ENCODE measurements around the gene LRR1.
A peak's percentile ranks its signal among the peaks of the same experiment; 100 is the strongest.
"Not testable (repeated sequence)": the region's sequence is repeated elsewhere in the genome, so short reads cannot be mapped to it uniquely, and the experiment has no call there.

The LRR1 gene

DNA sequence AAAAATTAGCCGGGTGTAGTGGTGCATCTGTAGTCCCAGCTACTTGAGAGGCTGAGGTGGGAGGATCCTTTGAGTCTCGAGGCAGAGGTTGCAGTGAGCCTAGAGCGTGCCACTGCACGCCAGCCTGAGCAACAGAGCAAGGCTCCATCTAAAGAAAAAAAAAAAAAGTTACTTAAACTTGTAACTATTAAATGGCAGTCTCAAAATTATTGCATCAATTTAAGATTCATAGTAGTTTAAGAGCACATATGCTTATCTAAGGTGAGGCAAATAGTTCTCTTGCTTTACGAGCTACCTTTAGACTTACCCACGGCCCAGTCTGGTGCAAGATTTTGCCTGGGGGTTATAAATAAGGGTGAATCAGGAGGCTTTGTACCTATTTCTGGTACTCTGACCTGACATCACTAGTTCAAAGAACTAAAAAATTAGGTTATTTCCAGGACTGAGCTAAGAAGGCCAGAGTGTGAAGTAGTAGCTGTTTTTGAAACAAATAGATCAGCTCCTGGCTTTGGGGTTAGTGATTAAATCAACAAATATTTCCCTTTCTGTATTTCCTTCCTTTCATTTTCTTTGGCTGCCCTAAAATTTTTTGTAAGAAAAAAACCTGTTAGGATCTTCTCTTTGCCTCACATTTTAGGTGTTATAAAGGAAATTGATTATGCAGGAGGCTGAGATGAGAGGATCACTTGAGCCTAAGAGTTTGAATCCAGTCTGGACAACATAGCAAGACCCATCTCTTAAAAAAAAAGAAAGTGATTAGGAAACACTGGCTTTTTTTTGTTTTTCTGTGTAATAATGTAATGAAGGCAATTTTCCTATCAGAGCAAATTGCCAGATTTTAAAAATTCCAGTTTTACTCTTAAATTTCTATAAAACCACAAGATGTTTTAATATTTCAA, 25.4 kb downstream of the LRR1 start:
- Mint-ChIP-seq H3K9me3 (no peaks in the 10 kb centered on the region), H3K27ac (peak overlapping the region; percentile 89 to 100), H3K36me3 (ENCODE audit: insufficient read depth) (peaks cover 55% of the 10 kb centered on the region), H3K4me1 (ENCODE audit: low read depth in 2 of 2) (peaks cover 11 to 28% of the 10 kb centered on the region in 2 donors), H3K4me3 (peak overlapping the region; percentile 98), H3K27me3 (no peaks in the 10 kb centered on the region)
- ATAC-seq (replicated peaks): peak; percentile 14
- DNase-seq: peak in 1 of 3 experiments; percentile 9

DNA sequence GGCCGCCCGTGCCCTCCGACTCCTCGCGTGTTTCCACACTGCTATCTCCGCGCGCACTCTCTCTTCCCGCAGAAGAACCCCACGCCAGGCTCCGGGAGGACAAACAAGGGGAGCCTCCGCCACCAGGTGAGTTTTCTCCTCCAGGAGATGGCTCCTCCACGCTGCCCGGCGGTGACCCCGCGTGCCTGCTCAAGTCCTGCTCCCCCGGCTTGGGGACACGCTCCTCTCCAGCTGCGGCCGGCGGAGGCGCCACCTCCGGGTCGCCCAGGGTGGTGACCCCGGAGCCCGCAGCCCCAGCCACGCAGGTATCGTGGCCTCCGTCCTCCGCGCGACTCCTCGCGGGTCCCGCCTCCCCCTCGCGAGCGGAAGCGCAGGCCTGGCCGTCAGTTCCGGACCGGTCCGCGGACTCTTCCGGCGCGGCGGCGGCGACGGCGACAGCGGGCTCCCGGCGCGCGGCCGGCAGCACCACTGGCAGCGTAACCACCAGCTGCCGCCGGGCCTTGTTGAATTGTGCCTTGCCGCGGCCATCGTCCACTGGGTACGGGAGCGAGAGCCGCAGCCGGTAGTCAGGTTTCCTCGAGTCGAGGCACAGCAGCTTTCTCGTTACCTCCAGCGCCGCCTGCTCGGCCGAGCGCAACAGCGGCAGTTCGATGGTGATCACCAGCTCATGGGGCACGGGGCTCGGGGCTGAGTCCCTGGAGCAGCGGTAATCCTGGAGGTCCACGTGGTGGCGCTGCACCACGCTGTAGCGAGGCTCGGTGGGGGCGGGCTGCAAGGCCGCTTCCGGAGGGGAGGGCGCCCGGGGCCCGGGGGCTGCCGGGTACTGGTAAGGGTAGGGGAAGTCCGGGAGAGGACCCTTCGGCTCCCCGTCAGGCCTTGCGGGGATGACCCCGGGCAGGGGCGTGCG, 35.2 kb downstream of the LRR1 start:
- ATAC-seq (replicated peaks): peak; percentile 75

DNA sequence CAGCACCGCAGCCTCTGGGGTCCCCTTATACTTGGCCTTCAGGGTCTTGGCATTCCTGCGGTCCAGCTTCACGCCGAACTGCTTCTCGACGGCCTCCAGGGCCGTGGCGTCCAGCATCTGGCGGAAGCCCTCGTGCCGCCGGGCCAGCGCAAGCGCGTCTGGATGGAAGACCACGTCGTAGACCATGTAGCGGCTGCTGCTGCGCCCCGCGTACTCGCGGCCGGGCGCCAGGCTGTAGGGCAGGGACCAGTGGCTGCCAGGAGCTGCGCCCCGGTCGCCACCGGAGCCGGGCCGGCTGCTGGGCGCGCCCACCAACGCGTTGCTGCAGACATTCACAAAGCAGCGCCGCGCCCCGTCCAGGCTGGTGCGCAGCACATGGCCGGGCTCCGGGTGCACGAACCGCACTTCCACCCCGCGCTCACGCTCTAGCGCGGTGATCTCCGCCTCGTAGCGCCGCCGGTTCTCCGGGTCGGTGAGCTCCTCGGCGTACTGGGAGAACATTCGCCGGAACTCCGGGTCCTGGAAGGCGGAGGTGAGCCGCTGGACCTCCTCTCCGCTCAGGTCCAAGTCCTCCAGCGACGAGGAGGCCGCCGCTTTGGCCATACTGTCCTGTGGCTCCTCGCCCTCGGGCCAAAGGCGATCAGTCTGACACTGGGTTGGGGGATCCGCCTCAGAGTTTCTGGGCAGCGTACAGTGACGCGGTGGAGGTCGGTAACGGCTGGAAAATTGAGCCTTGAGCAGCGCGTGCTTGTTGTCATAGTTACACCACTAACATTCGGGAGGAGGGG, 36.0 kb downstream of the LRR1 start, which contains the start of gene DNAAF2:
Gene DNAAF2, minus strand, starts transcription at position 698 of the 788 bp plus-strand sequence. Its CDS starts 95 bp downstream, at position 603.
- H3K4me1 Mint-ChIP-seq (ENCODE audit: low read depth in 2 of 2): peaks cover 36 to 49% of the 10 kb centered on the region in 2 donors
- no peaks in the 10 kb centered on the region for H3K9me3 Mint-ChIP-seq
- H3K4me3 Mint-ChIP-seq: peak within 1 kb of the TSS; percentile 95 to 99
- no peaks in the 10 kb centered on the region for H3K27me3 Mint-ChIP-seq
- H3K27ac Mint-ChIP-seq: peak within 1 kb of the TSS; percentile 99
- peak; percentile 63 to 72 (median 65) for DNase-seq
- ATAC-seq (replicated peaks): peak; percentile 47
- peaks cover 56% of the 10 kb centered on the region for H3K36me3 Mint-ChIP-seq (ENCODE audit: insufficient read depth)

More for the DNA sequence above, 35.2 kb downstream of the LRR1 start:
- Mint-ChIP-seq H3K27ac (peak overlapping the region; percentile 99), H3K36me3 (ENCODE audit: insufficient read depth) (peaks cover 53% of the 10 kb centered on the region), H3K4me1 (ENCODE audit: low read depth in 2 of 2) (peaks cover 34 to 47% of the 10 kb centered on the region in 2 donors), H3K27me3 (no peaks in the 10 kb centered on the region), H3K4me3 (peak overlapping the region; percentile 95 to 99), H3K9me3 (no peaks in the 10 kb centered on the region)
- DNase-seq: peak; percentile 91 to 92 (median 91)

DNA sequence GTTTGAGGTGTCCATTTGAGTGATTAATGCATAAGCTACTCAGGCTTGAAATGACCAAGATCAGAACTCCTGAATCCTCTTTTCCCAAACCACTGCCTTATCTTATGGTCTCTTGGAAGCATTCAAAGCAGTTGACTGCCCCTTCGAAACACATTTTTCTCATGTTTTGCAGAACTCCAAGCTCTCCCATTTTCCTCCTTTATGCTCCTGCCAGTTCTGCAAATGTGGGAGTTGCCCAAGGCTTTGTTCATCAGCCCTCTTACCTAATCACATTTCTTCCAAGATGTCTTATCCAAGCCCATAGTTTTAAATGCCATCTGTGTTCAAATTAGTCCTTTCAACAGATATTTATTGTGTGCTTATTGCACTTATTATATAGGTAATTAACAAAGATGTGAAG, 38.1 kb downstream of the LRR1 start:
- Mint-ChIP-seq H3K27me3 (no peaks in the 10 kb centered on the region), H3K27ac (peak overlapping the region; percentile 6 to 99), H3K4me3 (peak overlapping the region in 1 of 2 donors; percentile 95), H3K9me3 (no peaks in the 10 kb centered on the region), H3K36me3 (ENCODE audit: insufficient read depth) (peaks cover 55% of the 10 kb centered on the region), H3K4me1 (ENCODE audit: low read depth in 2 of 2) (peaks cover 38 to 50% of the 10 kb centered on the region in 2 donors)
- no peak for ATAC-seq (replicated peaks)
- DNase-seq: no peak

DNA sequence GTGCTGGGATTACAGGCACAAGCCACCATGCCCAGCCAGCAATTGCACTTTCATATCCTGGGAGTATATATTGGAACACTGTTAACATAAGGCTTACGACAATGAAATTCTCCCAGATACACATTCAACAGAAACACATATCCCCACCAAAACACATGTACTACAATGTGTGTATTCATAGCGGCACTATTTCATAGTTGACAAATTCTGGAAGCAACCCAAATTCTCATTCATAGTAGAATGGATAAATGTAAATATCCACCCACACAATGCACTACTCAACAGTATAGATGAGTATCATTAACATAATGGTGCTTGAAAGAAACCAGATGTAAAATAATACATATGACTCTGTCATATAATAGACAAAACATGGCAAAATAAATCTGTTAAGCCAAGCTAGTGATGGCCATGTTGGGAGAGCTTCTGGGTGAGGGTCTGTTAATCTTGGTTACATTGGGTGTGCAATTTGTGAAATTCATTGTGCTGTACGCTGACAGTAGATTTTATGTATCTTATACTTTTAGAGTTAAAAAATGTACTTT, 38.9 kb downstream of the LRR1 start:
- H3K36me3 Mint-ChIP-seq (ENCODE audit: insufficient read depth): peaks cover 54% of the 10 kb centered on the region
- H3K4me1 Mint-ChIP-seq (ENCODE audit: low read depth in 2 of 2): peaks cover 42 to 55% of the 10 kb centered on the region in 2 donors

DNA sequence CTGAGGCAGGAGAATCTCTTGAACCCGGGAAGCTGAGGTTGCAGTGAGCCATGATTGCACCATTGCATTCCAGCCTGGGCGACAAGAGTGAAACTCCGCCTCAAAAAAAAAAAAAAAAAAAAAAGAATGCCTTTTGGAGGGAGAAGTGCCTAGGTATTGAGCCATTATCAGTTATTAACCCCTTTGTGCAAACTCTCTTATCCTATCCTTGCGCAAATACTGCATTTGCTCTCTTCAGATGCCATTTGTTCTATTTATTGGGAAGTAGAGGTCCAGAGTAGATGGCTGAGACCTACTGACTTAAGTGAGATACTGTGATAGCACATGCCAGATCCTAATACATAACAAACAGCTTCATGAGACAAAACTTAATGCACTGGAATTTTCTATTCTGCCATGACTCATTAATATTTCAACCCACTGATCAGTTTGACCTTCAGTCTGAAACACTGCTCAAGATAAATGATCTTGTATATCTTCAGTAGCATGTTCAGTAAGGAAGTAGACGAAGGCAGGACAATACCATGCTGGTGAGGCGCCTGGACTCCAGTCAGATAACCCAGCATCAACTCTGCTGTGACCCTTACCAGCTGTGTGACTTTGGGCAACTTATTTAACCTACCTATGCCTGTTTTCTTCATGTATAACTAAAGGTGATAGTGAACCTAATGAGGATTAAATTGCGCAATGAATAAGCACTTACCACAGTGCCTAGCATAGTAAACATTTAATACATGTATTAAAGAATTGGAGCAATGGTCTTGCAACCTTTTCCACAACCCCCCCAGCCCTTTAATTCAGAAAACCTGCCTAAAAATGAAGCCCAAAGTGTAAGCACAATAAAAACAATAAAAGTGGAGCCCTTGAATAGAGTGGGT, 42.0 kb downstream of the LRR1 start:
- H3K4me3 Mint-ChIP-seq: no peak overlapping the region
- DNase-seq (no peak), ATAC-seq (replicated peaks) (no peak)
- peaks cover 27% of the 10 kb centered on the region for H3K36me3 Mint-ChIP-seq (ENCODE audit: insufficient read depth)
- no peaks in the 10 kb centered on the region for H3K9me3 Mint-ChIP-seq
- H3K27me3 Mint-ChIP-seq: no peaks in the 10 kb centered on the region
- H3K27ac Mint-ChIP-seq: peak overlapping the region in 1 of 2 donors; percentile 87
- H3K4me1 Mint-ChIP-seq (ENCODE audit: low read depth in 2 of 2): peaks cover 30 to 40% of the 10 kb centered on the region in 2 donors

More for the DNA sequence above, 38.9 kb downstream of the LRR1 start:
- H3K27ac Mint-ChIP-seq: peak overlapping the region; percentile 6 to 99
- H3K4me3 Mint-ChIP-seq: peak overlapping the region in 1 of 2 donors; percentile 95
- DNase-seq: no peak
- ATAC-seq (replicated peaks): no peak
- no peaks in the 10 kb centered on the region for H3K27me3 Mint-ChIP-seq
- no peaks in the 10 kb centered on the region for H3K9me3 Mint-ChIP-seq

DNA sequence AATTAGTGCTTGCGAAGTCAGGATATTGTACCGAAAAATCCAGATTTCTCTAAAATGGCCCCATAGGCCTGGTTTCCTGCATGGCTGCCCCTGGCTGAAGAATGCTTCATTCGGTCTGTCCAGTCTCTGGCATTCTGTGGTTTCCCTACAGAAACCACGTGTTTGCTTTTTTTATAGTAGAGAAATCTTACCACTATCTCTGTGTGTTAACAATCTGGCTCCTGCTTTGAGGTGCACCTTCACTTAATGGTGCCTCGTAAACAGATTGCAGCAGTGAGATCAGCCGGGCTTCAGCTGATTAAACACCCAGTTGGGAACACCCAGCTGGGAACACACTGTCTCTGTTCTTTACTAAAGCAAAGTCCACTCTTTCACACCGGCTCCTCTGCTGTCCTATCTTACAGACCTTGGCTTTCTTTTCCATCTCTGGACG, 43.0 kb downstream of the LRR1 start:
- no peak for DNase-seq
- H3K27ac Mint-ChIP-seq: peak overlapping the region; percentile 72 to 87
- no peaks in the 10 kb centered on the region for H3K27me3 Mint-ChIP-seq
- H3K36me3 Mint-ChIP-seq (ENCODE audit: insufficient read depth): peaks cover 21% of the 10 kb centered on the region
- no peak for ATAC-seq (replicated peaks)
- peak overlapping the region; percentile 3 to 15 for H3K4me3 Mint-ChIP-seq
- no peaks in the 10 kb centered on the region for H3K9me3 Mint-ChIP-seq
- peaks cover 25 to 37% of the 10 kb centered on the region in 2 donors for H3K4me1 Mint-ChIP-seq (ENCODE audit: low read depth in 2 of 2)

DNA sequence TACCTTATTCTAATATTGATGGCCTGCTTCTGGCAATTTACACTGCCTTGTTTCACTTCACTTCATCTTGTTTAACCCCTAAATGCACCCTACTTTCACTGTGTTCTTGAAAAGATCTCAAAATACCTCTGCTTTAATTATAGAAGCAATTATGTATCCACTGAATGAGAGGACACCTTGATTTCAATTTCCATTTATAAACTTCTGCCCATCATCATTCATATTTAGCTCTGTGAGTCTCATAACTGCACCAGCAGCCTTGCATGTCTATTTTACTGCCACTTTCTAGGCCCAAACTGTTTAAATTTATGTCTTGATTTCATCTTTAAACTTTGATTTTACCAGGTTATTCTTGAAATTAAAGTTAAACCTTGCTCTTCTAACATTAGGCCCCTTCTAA, 43.4 kb downstream of the LRR1 start:
- Mint-ChIP-seq H3K36me3 (ENCODE audit: insufficient read depth) (peaks cover 18% of the 10 kb centered on the region), H3K27me3 (no peaks in the 10 kb centered on the region), H3K27ac (peak overlapping the region; percentile 72 to 87), H3K4me3 (peak overlapping the region; percentile 3 to 15), H3K9me3 (no peaks in the 10 kb centered on the region), H3K4me1 (ENCODE audit: low read depth in 2 of 2) (peaks cover 26 to 33% of the 10 kb centered on the region in 2 donors)
- no peak for DNase-seq
- no peak for ATAC-seq (replicated peaks)

DNA sequence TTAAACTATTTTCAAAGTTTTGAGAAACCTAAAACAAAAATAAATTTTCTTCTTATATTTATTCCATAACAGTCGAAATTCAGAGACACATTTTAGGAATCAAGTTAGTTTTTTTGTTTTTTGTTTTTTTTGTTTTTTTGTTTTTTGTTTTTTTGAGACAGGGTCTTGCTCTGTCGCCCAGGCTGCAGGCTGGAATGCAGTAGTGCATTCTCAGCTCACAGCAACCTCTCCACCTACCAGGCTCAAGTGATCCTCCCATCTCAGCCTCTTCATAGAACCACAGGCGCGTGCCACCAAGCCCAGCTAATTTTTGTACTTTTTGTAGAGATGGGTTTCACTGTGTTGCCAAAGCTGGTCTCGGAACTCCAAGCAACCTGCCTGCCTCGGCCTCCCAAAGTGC, 54.8 kb downstream of the LRR1 start:
- Mint-ChIP-seq H3K27ac (no peak overlapping the region), H3K9me3 (no peaks in the 10 kb centered on the region), H3K4me3 (no peak overlapping the region), H3K27me3 (no peaks in the 10 kb centered on the region), H3K4me1 (ENCODE audit: low read depth in 2 of 2) (peaks cover 0 to 6% of the 10 kb centered on the region in 2 donors), H3K36me3 (ENCODE audit: insufficient read depth) (no peaks in the 10 kb centered on the region)
- ATAC-seq (replicated peaks) (no peak), DNase-seq (no peak)

DNA sequence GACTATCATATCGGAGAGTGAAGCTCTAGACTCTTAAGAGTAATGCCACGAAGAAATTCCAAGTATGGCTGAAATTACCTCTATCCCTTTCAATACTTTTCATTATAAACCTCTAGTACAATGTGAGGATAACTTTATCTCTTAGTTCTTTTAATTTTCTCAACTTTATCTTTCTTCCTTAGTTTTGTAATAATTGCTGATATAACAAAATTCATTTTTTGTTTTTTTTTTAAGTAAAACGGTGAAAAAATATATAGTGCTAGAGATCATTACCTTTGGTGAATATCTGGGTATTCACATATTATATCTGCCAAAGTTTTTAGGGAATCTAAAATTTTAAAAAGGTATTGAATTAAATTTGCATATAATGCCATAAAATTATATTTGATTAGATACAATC, 55.8 kb downstream of the LRR1 start:
- Mint-ChIP-seq H3K27me3 (no peaks in the 10 kb centered on the region), H3K36me3 (ENCODE audit: insufficient read depth) (no peaks in the 10 kb centered on the region), H3K4me3 (no peak overlapping the region), H3K27ac (no peak overlapping the region), H3K9me3 (no peaks in the 10 kb centered on the region), H3K4me1 (ENCODE audit: low read depth in 2 of 2) (peaks cover 0 to 6% of the 10 kb centered on the region in 2 donors)
- DNase-seq (no peak), ATAC-seq (replicated peaks) (no peak)

DNA sequence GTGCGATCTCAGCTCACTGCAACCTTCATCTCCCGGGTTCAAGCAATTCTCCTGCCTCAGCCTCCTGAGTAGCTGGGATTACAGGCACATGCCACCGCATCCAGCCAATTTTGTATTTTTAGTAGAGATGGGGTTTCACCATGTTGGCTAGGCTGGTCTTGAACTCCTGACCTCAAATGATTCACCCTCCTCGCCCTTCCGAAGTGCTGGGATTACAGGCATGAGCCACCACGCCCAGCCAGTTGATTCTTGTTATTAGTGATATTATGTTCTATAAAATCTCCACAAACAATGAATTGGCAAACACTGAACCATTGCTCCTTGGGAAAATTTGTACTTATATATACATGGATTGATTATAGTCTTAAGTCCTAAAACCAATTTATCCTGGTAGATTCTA, 58.8 kb downstream of the LRR1 start:
- H3K4me1 Mint-ChIP-seq (ENCODE audit: low read depth in 2 of 2); H3K36me3 Mint-ChIP-seq (ENCODE audit: insufficient read depth); ATAC-seq (replicated peaks); H3K9me3 Mint-ChIP-seq; DNase-seq; H3K27me3 Mint-ChIP-seq; H3K4me3 Mint-ChIP-seq: not testable (repeated sequence)
- peak overlapping the region in 1 of 2 donors; percentile 46 for H3K27ac Mint-ChIP-seq

Data from effector memory CD8-positive, alpha-beta T cell (primary cell).